Panc1 (cell line): ENCODE data around the gene TMEM63C.

ENCODE experiments used
- POLR2AphosphoS5 ChIP-seq: IDR thresholded peaks from 2 replicates; pipeline ENCODE4 v1.6.1; 2012; ENCODE audit warnings: mild to moderate bottlenecking, low read depth, low read length, moderate library complexity
- SIN3A ChIP-seq: IDR thresholded peaks from 2 replicates; pipeline ENCODE4 v1.6.1; 2012; ENCODE audit warnings: low read depth, mild to moderate bottlenecking, low read length, moderate library complexity, borderline replicate concordance; ENCODE audit not compliant: insufficient read depth
- TCF7L2 ChIP-seq: IDR thresholded peaks from 2 replicates; pipeline ENCODE4 v1.6.1; 2011; ENCODE audit warnings: mild to moderate bottlenecking, low read depth, low read length, inconsistent platforms
- TF ChIP-seq, protein P1 (sequence below): fragments of 450-650 bp; IDR thresholded peaks from 2 replicates; pipeline ENCODE4 v1.5.1; 2017; ENCODE audit warnings: mild to moderate bottlenecking
- TF ChIP-seq, protein P2 (sequence below), 2 experiments: IDR thresholded peaks; 2 replicates each; pipeline ENCODE4 v1.6.1; 2011 to 2012; ENCODE audit warnings: low read depth in 2 of 2, control low read depth in 1 of 2, low read length in 1 of 2, mild to moderate bottlenecking in 1 of 2, moderate library complexity in 1 of 2; ENCODE audit not compliant: insufficient read depth in 1 of 2

DNA sequence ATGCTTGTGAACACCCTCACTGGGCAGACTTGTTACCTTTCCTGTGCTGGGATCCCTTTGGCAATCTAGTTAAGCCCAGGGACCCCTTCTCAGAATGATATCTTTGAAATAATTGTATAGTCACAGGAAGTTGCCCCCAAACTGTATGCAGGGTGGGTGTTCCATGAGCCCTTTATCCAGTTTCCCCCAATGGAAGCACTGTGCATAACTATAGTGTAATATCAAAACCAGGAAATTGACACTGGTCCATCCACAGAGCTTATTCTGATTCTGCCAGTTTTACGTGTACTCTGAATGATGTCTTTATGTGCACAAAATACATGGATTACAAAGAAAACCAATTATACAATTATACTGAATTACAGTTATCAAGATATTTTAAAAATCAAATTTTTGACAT is 65.2 kb downstream of the TMEM63C start:
- TF ChIP-seq, protein P1, sequence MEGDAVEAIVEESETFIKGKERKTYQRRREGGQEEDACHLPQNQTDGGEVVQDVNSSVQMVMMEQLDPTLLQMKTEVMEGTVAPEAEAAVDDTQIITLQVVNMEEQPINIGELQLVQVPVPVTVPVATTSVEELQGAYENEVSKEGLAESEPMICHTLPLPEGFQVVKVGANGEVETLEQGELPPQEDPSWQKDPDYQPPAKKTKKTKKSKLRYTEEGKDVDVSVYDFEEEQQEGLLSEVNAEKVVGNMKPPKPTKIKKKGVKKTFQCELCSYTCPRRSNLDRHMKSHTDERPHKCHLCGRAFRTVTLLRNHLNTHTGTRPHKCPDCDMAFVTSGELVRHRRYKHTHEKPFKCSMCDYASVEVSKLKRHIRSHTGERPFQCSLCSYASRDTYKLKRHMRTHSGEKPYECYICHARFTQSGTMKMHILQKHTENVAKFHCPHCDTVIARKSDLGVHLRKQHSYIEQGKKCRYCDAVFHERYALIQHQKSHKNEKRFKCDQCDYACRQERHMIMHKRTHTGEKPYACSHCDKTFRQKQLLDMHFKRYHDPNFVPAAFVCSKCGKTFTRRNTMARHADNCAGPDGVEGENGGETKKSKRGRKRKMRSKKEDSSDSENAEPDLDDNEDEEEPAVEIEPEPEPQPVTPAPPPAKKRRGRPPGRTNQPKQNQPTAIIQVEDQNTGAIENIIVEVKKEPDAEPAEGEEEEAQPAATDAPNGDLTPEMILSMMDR: no peak
- TF ChIP-seq POLR2AphosphoS5 (no peak), SIN3A (no peak), TCF7L2 (no peak)
- TF ChIP-seq, protein P2, sequence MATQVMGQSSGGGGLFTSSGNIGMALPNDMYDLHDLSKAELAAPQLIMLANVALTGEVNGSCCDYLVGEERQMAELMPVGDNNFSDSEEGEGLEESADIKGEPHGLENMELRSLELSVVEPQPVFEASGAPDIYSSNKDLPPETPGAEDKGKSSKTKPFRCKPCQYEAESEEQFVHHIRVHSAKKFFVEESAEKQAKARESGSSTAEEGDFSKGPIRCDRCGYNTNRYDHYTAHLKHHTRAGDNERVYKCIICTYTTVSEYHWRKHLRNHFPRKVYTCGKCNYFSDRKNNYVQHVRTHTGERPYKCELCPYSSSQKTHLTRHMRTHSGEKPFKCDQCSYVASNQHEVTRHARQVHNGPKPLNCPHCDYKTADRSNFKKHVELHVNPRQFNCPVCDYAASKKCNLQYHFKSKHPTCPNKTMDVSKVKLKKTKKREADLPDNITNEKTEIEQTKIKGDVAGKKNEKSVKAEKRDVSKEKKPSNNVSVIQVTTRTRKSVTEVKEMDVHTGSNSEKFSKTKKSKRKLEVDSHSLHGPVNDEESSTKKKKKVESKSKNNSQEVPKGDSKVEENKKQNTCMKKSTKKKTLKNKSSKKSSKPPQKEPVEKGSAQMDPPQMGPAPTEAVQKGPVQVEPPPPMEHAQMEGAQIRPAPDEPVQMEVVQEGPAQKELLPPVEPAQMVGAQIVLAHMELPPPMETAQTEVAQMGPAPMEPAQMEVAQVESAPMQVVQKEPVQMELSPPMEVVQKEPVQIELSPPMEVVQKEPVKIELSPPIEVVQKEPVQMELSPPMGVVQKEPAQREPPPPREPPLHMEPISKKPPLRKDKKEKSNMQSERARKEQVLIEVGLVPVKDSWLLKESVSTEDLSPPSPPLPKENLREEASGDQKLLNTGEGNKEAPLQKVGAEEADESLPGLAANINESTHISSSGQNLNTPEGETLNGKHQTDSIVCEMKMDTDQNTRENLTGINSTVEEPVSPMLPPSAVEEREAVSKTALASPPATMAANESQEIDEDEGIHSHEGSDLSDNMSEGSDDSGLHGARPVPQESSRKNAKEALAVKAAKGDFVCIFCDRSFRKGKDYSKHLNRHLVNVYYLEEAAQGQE (IDR thresholded peaks at IDR 0.05; ENCODE audit: insufficient read depth in 1 of 2, low read depth in 2 of 2, low read length in 1 of 2): no peak
